GM12891 (cell line): Measurements from ENCODE around the gene SRGAP3. TPM values are rescaled to one million over a fixed set of nuclear protein-coding genes. Genes with fewer than 3 reads are reported as not detected.
"Not testable (repeated sequence)": the region's sequence is repeated elsewhere in the genome, so short reads cannot be mapped to it uniquely, and the experiment has no call there.

Experiments used
- DNase-seq: peaks from one replicate; pipeline ENCODE4 v3.0.0; 2011; ENCODE audit warnings: low spot score; ENCODE audit not compliant: insufficient read length
- FAIRE-seq: peaks from 2 replicates; lab custom pipeline; 2011; peaks lifted over from hg19 to GRCh38; lab: Jason Lieb, UNC
- PAX5 ChIP-seq: IDR thresholded peaks from 2 replicates; pipeline ENCODE4 v1.6.1; 2011; ENCODE audit warnings: low read length, moderate library complexity, mild to moderate bottlenecking; ENCODE audit not compliant: insufficient read depth, severe bottlenecking
- POLR2A ChIP-seq: IDR thresholded peaks from 2 replicates; pipeline ENCODE4 v1.6.1; 2011; ENCODE audit warnings: low read depth, low read length, control low read depth
- POLR2AphosphoS5 ChIP-seq: IDR thresholded peaks from 2 replicates; pipeline ENCODE4 v1.6.1; 2011; ENCODE audit warnings: low read depth, low read length, control low read depth
- POU2F2 ChIP-seq: IDR thresholded peaks from 2 replicates; pipeline ENCODE4 v1.6.1; 2011; ENCODE audit warnings: low read depth, mild to moderate bottlenecking, control low read depth, low read length, moderate library complexity
- SPI1 ChIP-seq: IDR thresholded peaks from 2 replicates; pipeline ENCODE4 v1.6.1; 2011; ENCODE audit warnings: low read depth, low read length, control low read depth
- TAF1 ChIP-seq: IDR thresholded peaks from 2 replicates; pipeline ENCODE4 v1.6.1; 2011; ENCODE audit warnings: low read depth, low read length, control low read depth
- polyA plus RNA-seq: library from polyadenylated mRNA; unstranded; fragments of >200 nt; gene quantifications from one replicate; pipeline ENCODE4 v1.2.1, GENCODE V29; 2012; ENCODE audit warnings: low read depth, missing spikeins, inconsistent platforms; ENCODE audit not compliant: missing spikeins

SRGAP3 gene
- 7.5 TPM for polyA plus RNA-seq

- no peak for TF ChIP-seq PAX5
- peak; percentile 45; the same call in 1 of the 2 replicates for TF ChIP-seq SPI1
- TF ChIP-seq POLR2AphosphoS5, result no peak
- 0 out of 2 replicates have a peak, but pooled peaks have one; percentile 46 for TF ChIP-seq POU2F2
- no peak for TF ChIP-seq TAF1
- DNase-seq (peak; percentile 62), FAIRE-seq (peak; percentile 93)
Observed at GRCh38 chr3:9249273-9250192, at the start of gene SRGAP3. Gene SRGAP3 (minus strand): TSS chr3:9249646. CDS start chr3:9248951, 695 bp downstream.

- FAIRE-seq (no peak), DNase-seq (no peak)
- TF ChIP-seq POLR2A (no peak), TAF1 (no peak), POLR2AphosphoS5 (no peak), SPI1 (no peak), PAX5 (no peak), POU2F2 (no peak)
Observed at GRCh38 chr3:9298236-9298635, 48.8 kb upstream of the SRGAP3 start.

- FAIRE-seq (no peak), DNase-seq (no peak)
- TF ChIP-seq POU2F2, result no peak
- no peak for TF ChIP-seq PAX5
- TF ChIP-seq SPI1, result no peak
- TF ChIP-seq POLR2AphosphoS5, result no peak
- TF ChIP-seq TAF1, result no peak
- TF ChIP-seq POLR2A, result no peak
Observed at GRCh38 chr3:9296241-9296640, 46.8 kb upstream of the SRGAP3 start.

GRCh38 chr3:9295007-9295406 is 45.6 kb upstream of the SRGAP3 start:
- FAIRE-seq (no peak), DNase-seq (no peak)
- TF ChIP-seq POLR2AphosphoS5, result no peak
- no peak for TF ChIP-seq POU2F2
- TF ChIP-seq PAX5, result no peak
- TF ChIP-seq SPI1, result no peak
- TF ChIP-seq TAF1, result no peak
- no peak for TF ChIP-seq POLR2A

GRCh38 chr3:9293953-9294352 is 44.5 kb upstream of the SRGAP3 start:
- not testable (repeated sequence) for DNase-seq, FAIRE-seq

GRCh38 chr3:9293076-9293475 is 43.6 kb upstream of the SRGAP3 start:
- no peak for FAIRE-seq

GRCh38 chr3:9292516-9292915 is 43.1 kb upstream of the SRGAP3 start:
- TF ChIP-seq POLR2A (no peak), PAX5 (no peak), POLR2AphosphoS5 (no peak), TAF1 (no peak), SPI1 (no peak), POU2F2 (no peak)
- no peak for FAIRE-seq
- DNase-seq, result no peak

More at GRCh38 chr3:9293076-9293475, 43.6 kb upstream of the SRGAP3 start:
- DNase-seq, result no peak
- TF ChIP-seq POLR2AphosphoS5, result no peak
- TF ChIP-seq POU2F2, result no peak
- no peak for TF ChIP-seq SPI1
- no peak for TF ChIP-seq PAX5
- TF ChIP-seq TAF1, result no peak
- TF ChIP-seq POLR2A, result no peak

- FAIRE-seq (no peak), DNase-seq (no peak)
- TF ChIP-seq POLR2AphosphoS5 (no peak), TAF1 (no peak), PAX5 (no peak), POU2F2 (no peak), SPI1 (no peak), POLR2A (no peak)
Observed at GRCh38 chr3:9291821-9292410, 42.5 kb upstream of the SRGAP3 start.

- no peak for TF ChIP-seq POU2F2
- no peak for TF ChIP-seq PAX5
- no peak for TF ChIP-seq SPI1
- no peak for TF ChIP-seq POLR2AphosphoS5
- no peak for TF ChIP-seq TAF1
- TF ChIP-seq POLR2A, result no peak
- DNase-seq (no peak), FAIRE-seq (no peak)
Observed at GRCh38 chr3:9290566-9290965, 41.1 kb upstream of the SRGAP3 start.

- DNase-seq, FAIRE-seq: not testable (repeated sequence)
Observed at GRCh38 chr3:9281533-9281932, 32.1 kb upstream of the SRGAP3 start.
